ENCODE results near the gene MADD.

The MADD gene

DNA sequence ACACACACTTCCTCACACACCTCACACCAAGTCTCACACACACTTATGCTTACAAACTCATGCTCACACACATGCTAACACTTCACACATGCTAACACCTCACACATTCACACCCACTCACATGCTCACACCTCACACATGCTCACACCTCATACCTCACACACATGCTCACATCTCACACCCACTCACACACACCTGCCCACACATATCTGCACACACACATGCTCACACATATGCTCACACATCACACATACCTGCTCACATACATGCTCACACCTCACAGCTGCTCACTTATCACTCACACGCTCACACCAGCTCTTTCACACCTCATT lies 87.0 kb downstream of the MADD start:
- no peak for DNase-seq (ENCODE audit: low read depth)

DNA sequence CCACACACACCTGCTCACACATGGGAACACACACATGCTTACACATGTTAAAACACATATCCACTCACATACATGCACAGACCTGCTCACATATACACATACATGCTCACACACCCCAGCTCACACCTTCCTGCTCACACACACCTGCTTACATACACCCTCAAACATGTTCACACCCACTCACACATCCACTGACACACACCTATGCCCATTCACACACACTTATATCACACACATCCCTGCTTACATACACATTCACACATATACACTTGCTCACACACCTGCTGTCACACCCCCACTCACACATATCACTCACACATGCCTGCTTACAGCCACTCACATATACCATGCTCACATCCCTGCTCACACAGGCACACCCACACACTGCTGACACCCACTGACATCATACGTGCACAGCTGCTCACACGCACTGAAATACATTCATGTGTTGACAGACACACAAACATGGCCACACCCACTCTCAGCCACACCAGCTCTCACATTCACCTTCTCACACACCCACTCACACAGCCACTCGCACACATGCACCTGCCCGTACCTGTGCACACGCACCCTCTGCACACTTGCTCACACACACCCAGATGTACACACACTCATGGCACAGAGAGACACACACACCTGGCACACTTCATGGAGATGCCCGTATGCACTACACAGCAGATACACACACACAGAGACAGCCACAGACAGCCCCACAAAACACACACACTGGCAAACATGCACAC lies 88.2 kb downstream of the MADD start:
- DNase-seq (ENCODE audit: low read depth) = no peak

DNA sequence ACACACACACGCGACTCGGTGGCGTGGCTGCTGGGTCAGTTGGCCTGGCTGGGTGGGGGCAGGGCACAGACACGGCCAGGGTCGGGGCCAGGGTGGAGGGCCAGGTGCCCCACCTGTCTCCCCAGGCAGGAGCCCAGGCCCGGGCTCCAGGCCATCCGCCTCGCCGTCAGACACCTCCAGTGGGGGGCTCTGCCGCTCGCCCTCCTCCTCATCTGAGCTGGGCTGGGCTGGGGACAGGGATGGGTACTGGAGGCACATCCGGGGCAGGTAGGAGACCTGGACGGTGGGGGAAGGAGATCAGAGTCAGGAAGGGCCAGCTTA lies 88.8 kb downstream of the MADD start:
- DNase-seq (ENCODE audit: low read depth) = no peak

DNA sequence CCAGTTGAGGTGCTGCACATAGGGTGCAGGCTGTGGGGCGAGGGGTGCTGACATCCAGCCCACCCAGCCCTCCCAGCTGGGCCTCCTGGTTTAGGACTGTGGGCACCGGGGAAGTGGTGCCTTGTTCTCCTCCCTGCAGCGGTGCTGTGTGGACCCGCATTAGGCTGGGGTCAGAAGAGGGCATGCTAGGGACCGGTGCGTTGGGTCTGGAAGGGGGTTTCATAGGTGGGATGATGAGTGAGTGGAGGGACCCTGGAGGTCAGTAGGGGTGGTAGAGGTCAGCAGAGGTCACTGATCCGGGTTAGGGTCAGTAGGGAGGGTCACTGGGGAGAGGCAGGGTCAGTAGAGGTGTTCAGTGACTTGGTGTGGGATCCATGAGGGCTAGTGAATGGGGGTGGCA lies 89.2 kb downstream of the MADD start:
- no peak for DNase-seq (ENCODE audit: low read depth)

DNA sequence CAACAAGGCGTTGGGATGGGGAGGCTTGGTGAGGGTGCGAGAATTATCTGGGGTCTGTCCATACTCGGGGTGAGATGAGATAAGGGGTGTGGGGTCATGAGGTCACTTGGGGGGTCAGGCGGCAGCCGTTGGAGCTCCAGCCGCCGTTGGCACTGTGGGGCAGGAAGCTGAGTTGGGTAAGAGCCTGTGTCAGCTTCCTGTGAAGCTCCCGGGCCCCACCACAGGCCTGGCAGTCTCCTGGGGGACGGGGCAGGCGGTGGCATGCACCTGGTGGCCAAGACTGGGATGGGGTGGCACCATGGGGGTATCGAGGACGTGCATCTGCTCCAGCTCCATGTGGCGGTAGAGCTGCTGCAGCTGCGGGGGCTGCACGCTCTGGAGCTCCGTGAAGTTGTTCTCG lies 89.7 kb downstream of the MADD start:
- DNase-seq (ENCODE audit: low read depth) = no peak

DNA sequence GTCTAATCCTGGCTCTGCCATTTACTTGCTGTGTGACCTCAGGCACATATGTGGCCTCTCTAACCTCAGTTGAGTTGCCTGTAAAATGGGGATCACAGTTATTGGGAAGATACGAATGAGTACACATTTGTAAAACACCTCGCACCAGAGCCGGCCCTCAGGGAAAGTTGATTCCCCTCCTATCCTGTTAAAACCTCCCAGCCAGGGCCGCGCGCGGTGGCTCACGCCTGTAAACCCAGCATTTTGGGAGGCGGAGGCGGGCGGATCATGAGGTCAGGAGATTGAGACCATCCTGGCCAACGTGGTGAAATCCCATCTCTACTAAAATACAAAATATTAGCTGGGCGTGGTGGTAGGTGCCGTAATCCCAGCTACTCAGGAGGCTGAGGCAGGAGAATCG lies 90.4 kb downstream of the MADD start:
- no peak for DNase-seq (ENCODE audit: low read depth)

DNA sequence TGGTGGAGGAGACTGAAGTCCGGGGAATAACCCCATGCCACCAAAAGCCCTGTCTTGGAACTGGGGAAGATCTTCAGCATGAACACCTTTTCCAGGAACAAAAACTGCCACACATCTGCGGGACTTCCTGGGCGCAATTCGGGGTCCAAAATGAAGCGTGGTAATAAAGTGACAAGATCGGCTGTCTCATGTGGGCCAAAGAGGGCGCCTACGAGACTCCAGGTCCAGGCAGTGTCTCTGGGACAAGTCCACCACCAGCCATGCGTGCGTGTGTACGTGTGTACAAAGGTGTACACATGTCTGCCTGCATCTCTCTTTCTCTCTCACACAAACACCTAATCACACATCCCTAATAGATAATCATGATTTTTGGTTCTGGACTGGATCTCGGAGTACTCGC lies 91.5 kb downstream of the MADD start:
- no peak for DNase-seq (ENCODE audit: low read depth)

DNA sequence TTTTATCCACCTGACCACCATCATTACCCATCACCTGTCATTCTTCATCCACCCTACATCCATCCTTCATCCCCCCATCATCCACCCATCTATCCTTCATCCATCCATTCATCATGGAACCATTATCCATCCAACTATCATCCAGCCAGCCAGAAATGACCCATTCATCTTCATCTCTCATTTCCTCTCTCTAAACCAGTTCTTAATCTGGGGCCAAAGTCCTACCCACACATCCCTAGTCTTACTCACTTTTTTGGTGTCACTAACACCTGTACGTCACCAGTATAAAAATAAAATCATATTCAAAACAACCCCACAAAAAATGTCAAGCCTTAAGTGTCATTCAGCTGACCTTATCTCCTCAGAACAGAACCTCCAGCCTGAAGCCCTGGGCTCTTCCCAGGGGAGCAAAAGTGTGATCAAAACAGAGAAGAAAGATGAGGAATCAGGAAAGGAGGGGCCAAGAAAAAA lies 96.1 kb downstream of the MADD start:
- no peak for DNase-seq (ENCODE audit: low read depth)

DNA sequence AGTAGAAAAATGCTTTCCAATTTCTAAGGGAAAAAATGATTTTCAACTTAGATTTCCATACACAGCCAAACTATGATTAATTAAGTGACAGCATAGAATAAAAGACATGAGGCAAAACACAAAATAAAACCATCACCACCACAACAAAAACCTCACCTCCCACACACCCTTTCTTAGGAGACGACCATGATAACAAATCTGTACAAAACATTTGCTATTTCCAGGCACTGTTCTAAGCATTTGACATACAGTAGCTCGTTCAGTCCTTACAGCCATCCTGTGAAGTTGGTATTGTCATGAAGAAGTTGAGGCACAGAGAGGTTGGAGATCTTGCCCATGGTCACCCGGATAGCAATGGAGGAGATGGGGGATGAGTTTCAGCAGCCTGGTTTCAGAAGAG lies 99.7 kb downstream of the MADD start:
- DNase-seq (ENCODE audit: low read depth) = no peak

DNA sequence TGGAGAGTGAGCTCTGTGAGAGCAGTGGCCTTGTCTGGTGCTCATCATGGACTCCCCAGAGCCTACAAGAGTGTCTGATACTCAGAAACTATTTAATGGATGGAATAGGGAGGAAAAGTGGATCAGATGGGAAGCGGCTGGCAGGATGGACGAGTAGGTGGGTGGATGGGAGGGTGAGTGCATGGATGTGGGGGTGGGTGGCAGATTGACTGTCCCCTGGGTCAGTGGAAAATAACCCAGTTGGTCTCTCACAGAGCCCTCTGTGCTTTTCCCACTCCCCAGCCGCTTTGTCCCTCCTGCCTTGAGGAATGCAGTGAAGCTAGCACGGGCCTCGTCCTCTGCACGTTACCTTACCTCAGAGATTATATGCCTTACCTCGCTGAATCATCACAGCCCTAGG lies 102.5 kb downstream of the MADD start:
- no peak for DNase-seq (ENCODE audit: low read depth)

DNA sequence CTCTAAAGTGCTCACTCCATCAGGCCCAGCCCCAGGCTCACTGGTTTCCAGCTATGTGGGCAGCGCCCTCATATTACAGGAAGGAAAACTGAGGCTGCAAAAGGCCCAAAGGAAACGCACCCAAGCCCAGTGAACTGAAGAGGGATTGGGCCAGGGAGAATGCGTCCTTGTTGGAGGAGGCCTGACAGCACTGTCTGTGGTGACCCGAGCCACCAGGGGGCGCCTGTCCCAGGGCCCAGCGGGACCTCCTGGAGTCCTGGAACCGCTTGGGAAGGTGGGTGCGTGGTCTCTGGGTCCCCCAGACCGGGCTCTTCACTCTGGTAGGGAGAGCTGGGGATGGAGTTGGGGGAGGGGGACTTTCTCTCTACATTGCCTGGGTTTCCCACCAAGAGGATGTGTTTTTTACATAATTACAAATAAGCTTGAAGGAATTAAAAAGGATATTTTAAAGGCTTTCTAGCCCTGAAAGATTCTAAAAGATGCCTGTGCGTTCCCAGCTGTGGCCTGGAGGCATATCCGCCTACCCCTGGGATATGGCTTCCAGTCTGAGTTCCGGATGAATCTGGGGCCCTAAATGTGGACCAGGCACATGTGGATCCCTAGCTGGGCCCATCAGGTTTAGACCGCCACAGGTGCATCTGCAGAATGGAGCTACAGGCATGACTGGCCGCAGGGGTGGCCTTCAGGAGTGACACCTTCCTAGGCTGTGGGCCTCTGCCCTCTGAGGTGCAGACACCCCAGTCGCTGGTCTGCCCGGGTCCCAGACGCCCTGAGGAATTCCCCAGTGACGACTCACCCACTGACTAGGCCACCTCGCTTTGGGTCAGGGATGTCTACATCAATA lies 104.2 kb downstream of the MADD start:
- DNase-seq (ENCODE audit: low read depth) = peak; percentile 85

DNA sequence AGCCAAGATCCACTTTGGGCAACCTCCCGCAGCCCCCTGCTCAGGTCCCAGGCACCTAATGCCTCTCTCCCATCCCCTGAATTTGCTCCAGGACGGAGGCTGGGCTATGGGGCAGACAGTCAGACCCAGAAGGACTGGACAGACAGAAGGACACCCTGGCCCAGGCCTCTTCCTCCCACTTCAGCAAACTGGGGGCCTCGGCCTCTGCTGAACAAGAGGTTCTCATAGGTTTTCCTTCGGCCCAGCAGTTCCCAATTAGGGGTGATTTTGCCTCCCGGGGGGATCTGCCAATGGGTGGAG lies 104.7 kb downstream of the MADD start:
- no peak for DNase-seq (ENCODE audit: low read depth)

DNA sequence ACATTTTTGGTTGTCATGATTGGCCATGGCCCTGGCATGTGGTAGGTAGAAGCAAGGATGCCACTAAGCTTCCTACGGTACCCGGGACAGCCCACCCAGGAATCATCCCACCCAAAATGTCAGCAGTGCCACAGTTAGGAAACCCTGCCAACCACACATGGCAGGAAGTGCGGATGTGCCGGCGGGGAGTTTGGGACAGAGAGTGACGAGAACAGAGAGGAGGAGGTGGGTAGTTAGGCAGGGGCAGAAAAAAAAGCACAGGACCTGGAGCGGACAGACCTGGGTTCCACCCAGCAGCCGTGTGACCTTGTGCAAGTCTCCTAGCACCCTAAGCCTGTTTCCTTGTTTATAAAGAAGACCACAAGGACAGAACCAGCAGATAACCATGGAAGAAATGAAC lies 105.1 kb downstream of the MADD start:
- DNase-seq (ENCODE audit: low read depth) = no peak

DNA sequence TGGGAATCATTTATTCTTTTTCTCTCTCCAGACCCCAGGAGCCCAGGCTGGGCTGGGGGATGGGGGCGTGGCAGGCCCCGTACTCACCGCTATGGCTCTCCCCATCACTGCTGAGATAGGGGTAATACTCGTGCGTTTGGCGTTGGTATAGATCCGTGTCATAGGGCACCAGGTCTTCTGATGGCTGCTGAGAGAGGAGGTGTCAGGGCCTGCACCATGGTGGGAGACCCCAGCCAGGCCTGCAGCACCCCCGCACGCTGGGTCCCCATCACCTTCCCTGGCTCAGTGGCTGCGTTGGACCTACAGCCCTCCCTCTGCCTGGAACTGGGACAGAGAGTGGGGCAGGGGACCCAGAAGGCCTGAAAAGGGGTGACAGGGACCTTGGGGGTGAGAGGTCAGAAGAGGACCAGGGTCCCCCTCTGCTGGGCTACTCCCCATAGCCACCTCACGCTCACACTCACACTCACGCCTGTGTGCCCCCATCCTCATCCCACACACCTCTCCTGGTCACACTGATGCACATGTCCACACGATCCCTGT lies 105.7 kb downstream of the MADD start:
- no peak for DNase-seq (ENCODE audit: low read depth)

DNA sequence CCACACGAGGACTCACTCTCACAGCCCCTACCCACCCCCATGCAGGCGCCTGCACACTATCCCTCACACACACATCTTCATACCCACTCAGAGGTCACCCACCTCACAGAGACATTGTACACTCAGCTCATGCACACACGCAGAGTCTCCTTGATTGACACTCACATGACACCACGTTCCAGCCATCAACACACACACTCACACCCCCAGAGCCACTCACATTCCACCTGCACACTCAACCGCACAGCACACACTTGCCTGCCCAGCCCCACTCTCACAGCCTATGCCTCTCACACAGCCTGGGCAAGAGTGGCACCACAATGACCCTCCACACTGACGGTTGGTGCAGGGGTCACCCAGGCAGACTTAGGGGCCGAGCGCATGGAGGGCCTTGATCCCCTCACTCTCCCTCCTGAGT lies 106.2 kb downstream of the MADD start:
- DNase-seq (ENCODE audit: low read depth) = no peak

DNA sequence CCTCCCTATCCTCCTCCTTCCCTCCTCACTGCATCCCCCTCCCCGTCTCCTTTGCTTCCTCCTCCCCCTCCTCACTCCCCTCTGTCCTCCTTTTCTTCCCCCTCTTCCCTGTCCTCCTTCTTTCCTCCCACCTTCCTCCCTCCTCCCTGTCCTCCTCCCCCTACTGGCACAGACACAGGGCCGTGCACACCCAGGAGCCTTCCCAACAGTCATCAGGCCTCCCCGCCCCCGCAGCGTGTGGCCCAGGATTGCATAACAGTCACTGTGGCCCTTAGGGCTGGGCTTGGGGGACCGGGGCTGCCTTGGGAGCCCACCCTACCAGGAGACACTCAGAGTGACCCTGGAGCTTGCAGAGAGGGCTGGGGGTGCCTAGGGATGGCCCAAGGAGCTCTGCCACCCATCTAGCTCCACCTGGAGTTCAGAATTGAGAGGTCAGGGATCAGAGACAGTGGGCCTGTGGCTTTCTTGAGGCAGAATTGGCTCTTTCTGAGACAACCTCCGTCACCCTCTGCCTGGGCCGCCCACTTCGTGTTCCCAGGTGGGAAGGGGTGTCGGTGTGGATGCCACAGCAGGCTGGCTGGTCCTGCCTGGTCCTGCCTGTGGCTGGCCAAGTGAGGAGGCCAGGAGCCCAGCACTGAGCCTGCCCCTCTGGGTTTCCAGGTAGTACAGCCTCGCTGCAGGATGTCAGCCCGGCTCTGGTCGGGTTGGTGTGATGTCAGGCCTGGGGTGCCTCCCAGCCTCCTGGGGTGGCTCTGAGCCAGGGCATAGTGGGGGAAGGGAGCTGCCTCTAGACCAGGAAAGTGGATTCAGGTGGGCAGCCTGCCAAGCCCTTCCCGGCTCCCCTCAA lies 106.8 kb downstream of the MADD start:
- no peak for DNase-seq (ENCODE audit: low read depth)

DNA sequence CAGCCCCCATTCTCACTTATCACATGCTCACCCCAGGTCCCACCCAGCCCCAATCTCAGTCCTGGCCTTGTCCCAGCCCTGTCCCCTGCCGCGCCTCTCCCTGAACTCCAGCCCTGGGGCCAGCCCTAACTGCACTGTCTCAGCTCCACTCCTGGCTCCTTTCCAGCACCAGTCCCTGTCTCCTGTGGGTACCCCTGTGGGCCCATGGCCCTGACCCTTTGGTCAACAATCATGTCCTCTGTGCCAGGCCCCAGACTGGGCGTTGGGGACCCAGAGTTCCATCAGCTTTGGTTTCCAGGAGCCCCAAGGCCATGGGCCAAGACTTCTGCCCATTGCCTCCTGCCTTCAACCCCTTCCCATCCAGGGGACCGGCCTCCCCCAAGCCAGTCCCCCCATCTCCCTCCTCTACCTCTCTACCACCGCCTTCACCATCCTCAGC lies 107.7 kb downstream of the MADD start:
- DNase-seq (ENCODE audit: low read depth) = no peak

DNA sequence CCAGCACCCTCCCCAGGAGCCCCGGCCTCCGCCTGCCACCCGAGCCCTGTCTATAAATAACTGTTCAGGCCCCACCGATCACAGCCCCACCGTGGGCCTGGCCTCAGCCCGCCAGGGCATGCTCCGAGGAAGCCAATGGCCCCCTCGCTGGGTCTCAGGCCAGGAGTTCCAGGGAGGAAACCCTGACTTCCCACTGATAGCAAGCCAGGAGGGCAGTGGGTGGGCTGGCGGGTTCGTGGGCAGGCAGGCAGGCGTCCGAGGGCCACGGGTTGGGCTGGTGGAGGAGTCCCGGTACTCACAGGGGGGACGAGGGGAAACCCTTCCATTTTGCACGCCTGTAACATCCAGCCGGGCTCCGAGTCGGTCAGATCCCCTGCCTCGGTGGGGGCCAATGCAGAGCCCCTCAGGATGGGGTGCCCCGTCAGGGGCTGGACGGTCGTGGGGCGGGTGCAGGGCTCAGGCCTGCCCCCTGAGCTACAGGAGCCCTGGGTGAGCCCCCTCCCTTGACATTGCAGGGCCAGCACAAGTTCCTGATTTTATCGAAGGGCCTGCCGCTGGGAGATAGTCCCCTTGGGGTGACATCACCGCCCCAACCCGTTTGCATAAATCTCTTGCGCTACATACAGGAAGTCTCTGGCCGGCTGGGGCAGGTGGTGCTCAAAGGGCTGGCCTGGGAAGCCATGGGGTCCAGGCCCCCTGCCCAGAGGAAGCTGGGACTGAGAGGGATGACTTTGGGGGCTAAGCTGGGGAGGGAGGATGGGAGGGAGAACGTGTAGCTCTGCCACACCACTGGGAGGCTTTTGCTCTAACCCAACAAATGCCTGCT lies 108.3 kb downstream of the MADD start, which contains the start of gene SPI1:
Gene SPI1, minus strand, starts transcription at position 538 of the 826 bp plus-strand sequence. Its CDS starts 194 bp downstream, at position 344.
- DNase-seq (ENCODE audit: low read depth) = no peak

DNA sequence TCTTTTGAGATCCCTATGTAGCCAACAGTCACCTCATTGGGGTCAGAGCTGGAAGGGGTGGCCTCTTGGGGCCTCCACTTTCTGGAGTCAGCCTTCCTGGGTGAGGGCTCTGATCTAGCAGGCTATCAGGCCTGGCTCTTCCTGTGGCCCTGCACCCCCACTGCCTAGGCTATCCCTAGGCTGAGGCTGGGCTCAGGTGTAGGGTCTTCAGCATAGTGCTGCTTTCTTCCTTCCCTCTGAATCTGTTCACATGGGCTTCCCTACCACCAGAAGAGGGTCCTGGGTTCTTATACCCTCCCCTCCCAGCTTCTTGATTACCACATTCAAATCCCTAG lies 108.9 kb downstream of the MADD start:
- no peak for DNase-seq (ENCODE audit: low read depth)

DNA sequence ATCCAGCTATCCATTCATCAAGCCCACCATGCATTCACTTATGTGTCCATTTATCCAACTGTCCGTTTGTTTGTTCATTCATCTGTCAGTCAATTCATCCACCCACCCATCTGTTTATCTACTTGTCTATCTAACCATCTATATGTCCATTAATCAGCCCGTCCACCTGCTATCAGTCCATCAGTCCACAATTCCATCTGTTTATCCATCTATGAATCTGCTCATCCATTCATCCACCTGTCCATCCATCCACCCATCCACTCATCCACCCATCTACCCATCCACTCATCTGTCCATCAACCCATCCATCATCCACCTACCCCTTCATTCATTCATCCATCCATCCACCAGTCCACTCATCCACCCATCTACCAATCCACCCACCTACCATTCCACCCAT lies 109.4 kb downstream of the MADD start:
- DNase-seq (ENCODE audit: low read depth) = no peak
